ENCODE results near the gene GMDS.

GRCh38 chr6:1966713-1967112 lies 278.7 kb downstream of the GMDS start:
- TF ChIP-seq CTCF (IDR thresholded peaks at IDR 0.05; ENCODE audit: borderline replicate concordance, extremely low read depth, low read length, poor library complexity, severe bottlenecking): no peak
- no peak for TF ChIP-seq EZH2 (IDR thresholded peaks at IDR 0.05; ENCODE audit: borderline replicate concordance, low read depth, low read length, severe bottlenecking)

All from DND-41 (cell line).